ENCODE results near the gene CUZD1. TPM values are rescaled to one million over a fixed set of nuclear protein-coding genes. Genes with fewer than 3 reads are reported as not detected.
A peak's percentile ranks its signal among the peaks of the same experiment; 100 is the strongest.
"Not testable (repeated sequence)": the region's sequence is repeated elsewhere in the genome, so short reads cannot be mapped to it uniquely, and the experiment has no call there.

The CUZD1 gene
- 1 to 10 TPM in 1 of 2 donors, under 1 TPM in 1; 0.73 to 2.1 TPM for total RNA-seq

GRCh38 chr10:122845783-122846332 is at the start of gene CUZD1:
Gene CUZD1, minus strand, starts transcription at chr10:122845857. Its CDS starts 14 bp downstream, at chr10:122845843.
- H3K27ac Mint-ChIP-seq, result no peak within 1 kb of the TSS
- no peak for ATAC-seq
- peaks cover 5 to 8% of the 10 kb centered on the region in 2 donors for H3K9me3 Mint-ChIP-seq
- DNase-seq (ENCODE audit: low spot score in 2 of 2), result no peak
- H3K36me3 Mint-ChIP-seq, result peaks cover 28 to 37% of the 10 kb centered on the region in 2 donors

GRCh38 chr10:122894261-122894944 is 48.7 kb upstream of the CUZD1 start:
- Mint-ChIP-seq H3K36me3 (peaks cover 11 to 13% of the 10 kb centered on the region in 2 donors), H3K27ac (no peak overlapping the region)

GRCh38 chr10:122884166-122884565 is 38.5 kb upstream of the CUZD1 start:
- Mint-ChIP-seq H3K36me3 (peaks cover 28 to 29% of the 10 kb centered on the region in 2 donors), H3K27ac (peak overlapping the region in 1 of 2 donors; percentile 50), H3K9me3 (no peaks in the 10 kb centered on the region)
- ATAC-seq, result no peak
- no peak for DNase-seq (ENCODE audit: low spot score in 2 of 2)

More at GRCh38 chr10:122894261-122894944, 48.7 kb upstream of the CUZD1 start:
- DNase-seq (ENCODE audit: low spot score in 2 of 2) (no peak), ATAC-seq (no peak)
- H3K9me3 Mint-ChIP-seq, result no peaks in the 10 kb centered on the region

GRCh38 chr10:122882766-122883165 is 37.1 kb upstream of the CUZD1 start:
- Mint-ChIP-seq H3K36me3 (peaks cover 36 to 39% of the 10 kb centered on the region in 2 donors), H3K27ac (no peak overlapping the region), H3K9me3 (no peaks in the 10 kb centered on the region)
- ATAC-seq (peak in 1 of 2 donors; percentile 37), DNase-seq (ENCODE audit: low spot score in 2 of 2) (no peak)

GRCh38 chr10:122879339-122880273 is 33.9 kb upstream of the CUZD1 start, which contains the start of gene FAM24B:
Gene FAM24B, minus strand, starts transcription at chr10:122879581. Its CDS starts 29,066 bp downstream, at chr10:122850515.
- ATAC-seq (peak; percentile 79 to 85), DNase-seq (ENCODE audit: low spot score in 2 of 2) (peak; percentile 87 to 96)
- Mint-ChIP-seq H3K9me3 (peaks cover 0 to 6% of the 10 kb centered on the region in 2 donors), H3K36me3 (peaks cover 49 to 59% of the 10 kb centered on the region in 2 donors), H3K27ac (peak within 1 kb of the TSS; percentile 95 to 96)

- DNase-seq (ENCODE audit: low spot score in 2 of 2) (no peak), ATAC-seq (peak; percentile 39 to 48)
- Mint-ChIP-seq H3K36me3 (peaks cover 56 to 59% of the 10 kb centered on the region in 2 donors), H3K27ac (peak overlapping the region; percentile 95 to 96), H3K9me3 (peaks cover 0 to 13% of the 10 kb centered on the region in 2 donors)
Measured at GRCh38 chr10:122878799-122879338, 33.2 kb upstream of the CUZD1 start.

- H3K27ac Mint-ChIP-seq, result no peak overlapping the region
- peaks cover 0 to 16% of the 10 kb centered on the region in 2 donors for H3K9me3 Mint-ChIP-seq
- peaks cover 57 to 66% of the 10 kb centered on the region in 2 donors for H3K36me3 Mint-ChIP-seq
- ATAC-seq, result no peak
- DNase-seq (ENCODE audit: low spot score in 2 of 2), result no peak
Measured at GRCh38 chr10:122877264-122877663, 31.6 kb upstream of the CUZD1 start.

- H3K9me3 Mint-ChIP-seq, result peaks cover 0 to 16% of the 10 kb centered on the region in 2 donors
- ATAC-seq, result no peak
- no peak overlapping the region for H3K27ac Mint-ChIP-seq
- H3K36me3 Mint-ChIP-seq, result peaks cover 57 to 72% of the 10 kb centered on the region in 2 donors
- no peak for DNase-seq (ENCODE audit: low spot score in 2 of 2)
Measured at GRCh38 chr10:122876467-122876855, 30.8 kb upstream of the CUZD1 start.

- no peak overlapping the region for H3K27ac Mint-ChIP-seq
- no peak for ATAC-seq
- peaks cover 56 to 72% of the 10 kb centered on the region in 2 donors for H3K36me3 Mint-ChIP-seq
- H3K9me3 Mint-ChIP-seq, result peaks cover 0 to 16% of the 10 kb centered on the region in 2 donors
- no peak for DNase-seq (ENCODE audit: low spot score in 2 of 2)
Measured at GRCh38 chr10:122875843-122876466, 30.3 kb upstream of the CUZD1 start.

- H3K9me3 Mint-ChIP-seq, result peaks cover 0 to 26% of the 10 kb centered on the region in 2 donors
- DNase-seq (ENCODE audit: low spot score in 2 of 2); H3K27ac Mint-ChIP-seq; ATAC-seq: not testable (repeated sequence)
- peaks cover 17 to 76% of the 10 kb centered on the region in 2 donors for H3K36me3 Mint-ChIP-seq
Measured at GRCh38 chr10:122871947-122872346, 26.3 kb upstream of the CUZD1 start.

GRCh38 chr10:122868768-122869167 is 23.1 kb upstream of the CUZD1 start:
- not testable (repeated sequence) for DNase-seq (ENCODE audit: low spot score in 2 of 2)

GRCh38 chr10:122866757-122867482 is 21.3 kb upstream of the CUZD1 start:
- not testable (repeated sequence) for H3K27ac Mint-ChIP-seq; DNase-seq (ENCODE audit: low spot score in 2 of 2); ATAC-seq
- Mint-ChIP-seq H3K9me3 (peaks cover 0 to 15% of the 10 kb centered on the region in 2 donors), H3K36me3 (peaks cover 0 to 45% of the 10 kb centered on the region in 2 donors)

More at GRCh38 chr10:122868768-122869167, 23.1 kb upstream of the CUZD1 start:
- Mint-ChIP-seq H3K9me3 (peaks cover 0 to 17% of the 10 kb centered on the region in 2 donors), H3K36me3 (peaks cover under 1 to 56% of the 10 kb centered on the region in 2 donors)
- not testable (repeated sequence) for H3K27ac Mint-ChIP-seq, ATAC-seq

GRCh38 chr10:122864901-122865300 is 19.2 kb upstream of the CUZD1 start:
- Mint-ChIP-seq H3K27ac (no peak overlapping the region), H3K36me3 (peaks cover 0 to 33% of the 10 kb centered on the region in 2 donors), H3K9me3 (peaks cover 0 to 15% of the 10 kb centered on the region in 2 donors)
- no peak for DNase-seq (ENCODE audit: low spot score in 2 of 2)
- no peak for ATAC-seq

GRCh38 chr10:122864194-122864592 is 18.5 kb upstream of the CUZD1 start:
- DNase-seq (ENCODE audit: low spot score in 2 of 2) (no peak), ATAC-seq (no peak)
- no peak overlapping the region for H3K27ac Mint-ChIP-seq
- H3K9me3 Mint-ChIP-seq, result peaks cover 0 to 10% of the 10 kb centered on the region in 2 donors
- H3K36me3 Mint-ChIP-seq, result peaks cover 3 to 27% of the 10 kb centered on the region in 2 donors

Measured in activated naive CD4-positive, alpha-beta T cell treated with anti-CD3 and anti-CD28 coated beads, Interleukin-2, amount 50 U/mL, for 72 hours (primary cell).